Ovary (tissue), 3 donors: ENCODE measurements around the gene HK2.

Experiments used
- CTCF ChIP-seq, 3 donors: fragments of 450-650 bp in 2 of 3; fragments of 200-600 bp in 1 of 3; IDR thresholded peaks; one replicate each; pipeline versions ENCODE4 v1.5.1 to v1.8.0; 2016 to 2022; ENCODE audit warnings: antibody characterized with exemption in 3 of 3, mild to moderate bottlenecking in 1 of 3
- EP300 ChIP-seq: sonication (generic); formaldehyde crosslinking; IDR thresholded peaks from one replicate; pipeline ENCODE4 v1.6.1; 2017; ENCODE audit warnings: antibody characterized with exemption
- POLR2A ChIP-seq: fragments of 450-650 bp; IDR thresholded peaks from one replicate; pipeline ENCODE4 v1.6.1; 2017; ENCODE audit warnings: antibody characterized with exemption, mild to moderate bottlenecking, moderate library complexity
- donor health status: DM: no; HTN: no; CAD: no.

GRCh38 chr2:74884866-74885265 lies 50.9 kb downstream of the HK2 start:
- no peak for TF ChIP-seq POLR2A
- TF ChIP-seq CTCF (IDR thresholded peaks at IDR 0.05), result no peak
- no peak for TF ChIP-seq EP300
